IMR-90 (cell line): ENCODE data around the gene PIMREG. TPM values are rescaled to one million over a fixed set of nuclear protein-coding genes. Genes with fewer than 3 reads are reported as not detected.

Experiments
- USF2 ChIP-seq: fragments of 150-350 bp; IDR thresholded peaks from 2 replicates; pipeline ENCODE4 v1.6.1; 2017; ENCODE audit warnings: mild to moderate bottlenecking, antibody characterized with exemption, low read length, low read depth
- polyA plus RNA-seq, 3 experiments: library from polyadenylated mRNA; depleted of rRNA; stranded (reverse); fragments of >200 nt; gene quantifications; 2 replicates each; pipeline ENCODE4 v1.2.3, GENCODE V29; 2012; ENCODE audit warnings: low replicate concordance in 1 of 3
- total RNA-seq: library from RNA; depleted of rRNA; stranded (reverse); fragments of >200 nt; gene quantifications from 2 replicates; pipeline ENCODE4 v1.2.3, GENCODE V29; 2012

The PIMREG gene
- total and polyA plus RNA-seq, 2 of the 4 experiments (the other 2 are of a cell fraction) = 21.5 to 25.9 TPM

- no peak for TF ChIP-seq USF2
Observed at GRCh38 chr17:6470751-6471521, 26.7 kb downstream of the PIMREG start (continued).
